Heart left ventricle (tissue), 13 donors: ENCODE results near the gene MAML2.

Experiments used
- POLR2A ChIP-seq, 2 donors: fragments of 450-650 bp; IDR thresholded peaks; one replicate each; pipeline ENCODE4 v1.6.1; 2017; ENCODE audit warnings: antibody characterized with exemption in 2 of 2, mild to moderate bottlenecking in 2 of 2, moderate library complexity in 2 of 2
- TF ChIP-seq, protein P1 (sequence below), 12 donors: fragments of 200-600 bp; sonication (generic) in 4 of 12; IDR thresholded peaks; one replicate each; pipeline versions ENCODE4 v1.5.0 to v1.8.0; 2018 to 2022; ENCODE audit warnings: antibody characterized with exemption in 12 of 12, mild to moderate bottlenecking in 5 of 12
- donor health status: ischemic (EF 13 %, LVEDD 7.1; RV severe dilation, severe dysfunction).
- donor health status: DM: no; HTN: yes; CAD: no.
- donor health status: DM: no; HTN: no; CAD: no.
- donor health status: ischemic (EF 25% LVEDD 6.9; RV normal size, moderate dysfunction).
- donor health status: ischemic (EF 25% LVEDD 5.7; RV mildly dilated, moderate dysfunction).
- donor health status: ischemic (EF 35%, LVEDD 5.7; RV mildly dilated, moderate dysfunction).
- donor health status: nonischemic (EF 11% LVEDD 7.7; RV severe dilation, severe dysfunction).
- donor health status: DM: yes; HTN: yes; CAD: no.
- donor health status: PGD.
- donor health status: ischemic (EF 29% LVEDD 5.4; RV normal size, mild dysfunction).
- donor health status: nonischemic (EF 23%, LVEDD 6.1; RV moderate dilation, normal function).

DNA sequence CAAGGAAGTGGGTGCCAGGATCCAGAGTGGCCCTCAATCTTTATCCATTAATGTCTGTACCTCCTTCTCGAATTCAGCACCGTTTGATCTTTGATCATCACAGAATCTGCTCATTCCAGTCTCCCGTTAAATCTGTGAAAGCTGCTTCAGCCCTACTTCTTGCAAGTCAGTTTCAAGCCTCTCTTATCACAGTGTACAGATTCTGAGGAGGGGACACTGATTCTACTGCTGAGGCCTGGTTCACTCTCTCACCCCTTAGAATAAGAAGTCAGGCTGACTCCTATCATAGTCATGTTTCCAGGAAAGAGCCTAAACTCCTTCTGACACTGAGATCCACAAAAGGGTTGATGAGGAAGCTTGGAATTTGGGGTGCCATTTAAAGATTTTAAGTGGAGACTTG, 39.0 kb downstream of the MAML2 start:
- TF ChIP-seq, protein P1, sequence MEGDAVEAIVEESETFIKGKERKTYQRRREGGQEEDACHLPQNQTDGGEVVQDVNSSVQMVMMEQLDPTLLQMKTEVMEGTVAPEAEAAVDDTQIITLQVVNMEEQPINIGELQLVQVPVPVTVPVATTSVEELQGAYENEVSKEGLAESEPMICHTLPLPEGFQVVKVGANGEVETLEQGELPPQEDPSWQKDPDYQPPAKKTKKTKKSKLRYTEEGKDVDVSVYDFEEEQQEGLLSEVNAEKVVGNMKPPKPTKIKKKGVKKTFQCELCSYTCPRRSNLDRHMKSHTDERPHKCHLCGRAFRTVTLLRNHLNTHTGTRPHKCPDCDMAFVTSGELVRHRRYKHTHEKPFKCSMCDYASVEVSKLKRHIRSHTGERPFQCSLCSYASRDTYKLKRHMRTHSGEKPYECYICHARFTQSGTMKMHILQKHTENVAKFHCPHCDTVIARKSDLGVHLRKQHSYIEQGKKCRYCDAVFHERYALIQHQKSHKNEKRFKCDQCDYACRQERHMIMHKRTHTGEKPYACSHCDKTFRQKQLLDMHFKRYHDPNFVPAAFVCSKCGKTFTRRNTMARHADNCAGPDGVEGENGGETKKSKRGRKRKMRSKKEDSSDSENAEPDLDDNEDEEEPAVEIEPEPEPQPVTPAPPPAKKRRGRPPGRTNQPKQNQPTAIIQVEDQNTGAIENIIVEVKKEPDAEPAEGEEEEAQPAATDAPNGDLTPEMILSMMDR (IDR thresholded peaks at IDR 0.05): no peak
- no peak for TF ChIP-seq POLR2A (IDR thresholded peaks at IDR 0.05)
